Fibroblast of the conjunctiva (primary cell): ENCODE results near the gene NNMT.

Experiments
- DNase-seq: peaks from one replicate; pipeline ENCODE4 v3.0.0-alpha.2; 2010; ENCODE audit warnings: low read depth

NNMT gene

DNA sequence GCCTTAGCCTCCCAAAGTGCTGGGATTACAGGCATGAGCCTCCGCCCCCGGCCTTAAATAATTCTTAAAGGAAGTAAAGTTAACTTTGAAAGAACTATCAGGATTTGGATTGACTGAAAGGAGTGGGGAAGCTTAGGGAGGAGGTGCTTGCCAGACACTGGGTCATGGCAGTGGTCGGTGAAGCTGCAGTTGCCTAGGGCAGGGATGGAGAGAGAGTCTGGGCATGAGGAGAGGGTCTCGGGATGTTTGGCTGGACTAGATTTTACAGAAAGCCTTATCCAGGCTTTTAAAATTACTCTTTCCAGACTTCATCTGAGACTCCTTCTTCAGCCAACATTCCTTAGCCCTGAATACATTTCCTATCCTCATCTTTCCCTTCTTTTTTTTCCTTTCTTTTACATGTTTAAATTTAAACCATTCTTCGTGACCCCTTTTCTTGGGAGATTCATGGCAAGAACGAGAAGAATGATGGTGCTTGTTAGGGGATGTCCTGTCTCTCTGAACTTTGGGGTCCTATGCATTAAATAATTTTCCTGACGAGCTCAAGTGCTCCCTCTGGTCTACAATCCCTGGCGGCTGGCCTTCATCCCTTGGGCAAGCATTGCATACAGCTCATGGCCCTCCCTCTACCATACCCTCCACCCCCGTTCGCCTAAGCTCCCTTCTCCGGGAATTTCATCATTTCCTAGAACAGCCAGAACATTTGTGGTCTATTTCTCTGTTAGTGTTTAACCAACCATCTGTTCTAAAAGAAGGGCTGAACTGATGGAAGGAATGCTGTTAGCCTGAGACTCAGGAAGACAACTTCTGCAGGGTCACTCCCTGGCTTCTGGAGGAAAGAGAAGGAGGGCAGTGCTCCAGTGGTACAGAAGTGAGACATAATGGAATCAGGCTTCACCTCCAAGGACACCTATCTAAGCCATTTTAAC is at the start of gene NNMT:
TSS of gene NNMT (plus strand) at position 724 of the 929 bp plus-strand sequence. CDS start at position 882, 158 bp downstream.
- peak; percentile 96 for DNase-seq

DNA sequence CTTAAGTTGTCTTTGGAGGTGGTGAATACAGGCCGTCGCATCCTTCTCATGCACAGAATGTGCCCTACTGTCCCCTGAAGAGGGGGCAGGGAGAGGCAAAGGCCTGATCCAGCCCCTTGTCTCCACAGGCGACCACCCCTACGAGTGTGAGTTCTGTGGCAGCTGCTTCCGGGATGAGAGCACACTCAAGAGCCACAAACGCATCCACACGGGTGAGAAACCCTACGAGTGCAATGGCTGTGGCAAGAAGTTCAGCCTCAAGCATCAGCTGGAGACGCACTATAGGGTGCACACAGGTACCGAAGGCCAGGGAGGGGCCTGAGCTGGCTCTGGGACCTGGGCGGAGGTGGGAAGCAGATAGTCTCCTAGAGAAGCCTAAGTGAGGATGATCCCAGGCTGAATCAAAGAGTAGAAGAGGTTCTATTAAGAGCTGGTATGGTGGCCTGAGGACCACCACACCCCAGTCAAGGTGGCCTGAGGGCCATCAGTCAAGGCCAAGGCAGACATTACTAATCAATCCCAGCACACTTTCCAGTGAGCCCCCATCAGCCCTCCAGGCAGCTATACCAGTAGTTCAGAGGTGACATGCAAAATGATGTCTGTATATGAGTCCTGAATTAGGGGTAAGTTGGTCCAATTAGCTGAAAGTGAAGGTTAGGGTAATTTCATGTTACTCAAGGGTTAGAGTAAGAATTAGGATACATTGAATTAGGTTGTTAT is 49.0 kb upstream of the NNMT start:
- no peak for DNase-seq

DNA sequence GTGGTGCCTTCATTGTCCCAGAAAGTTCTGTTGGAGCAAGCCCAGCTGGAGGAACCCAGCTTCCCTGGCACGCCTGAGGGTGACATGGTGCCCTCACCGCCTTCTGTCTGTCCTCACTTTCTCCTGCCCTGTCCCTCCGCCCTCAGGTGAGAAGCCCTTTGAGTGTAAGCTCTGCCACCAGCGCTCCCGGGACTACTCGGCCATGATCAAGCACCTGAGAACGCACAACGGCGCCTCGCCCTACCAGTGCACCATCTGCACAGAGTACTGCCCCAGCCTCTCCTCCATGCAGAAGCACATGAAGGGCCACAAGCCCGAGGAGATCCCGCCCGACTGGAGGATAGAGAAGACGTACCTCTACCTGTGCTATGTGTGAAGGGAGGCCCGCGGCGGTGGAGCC is 46.0 kb upstream of the NNMT start:
- no peak for DNase-seq

DNA sequence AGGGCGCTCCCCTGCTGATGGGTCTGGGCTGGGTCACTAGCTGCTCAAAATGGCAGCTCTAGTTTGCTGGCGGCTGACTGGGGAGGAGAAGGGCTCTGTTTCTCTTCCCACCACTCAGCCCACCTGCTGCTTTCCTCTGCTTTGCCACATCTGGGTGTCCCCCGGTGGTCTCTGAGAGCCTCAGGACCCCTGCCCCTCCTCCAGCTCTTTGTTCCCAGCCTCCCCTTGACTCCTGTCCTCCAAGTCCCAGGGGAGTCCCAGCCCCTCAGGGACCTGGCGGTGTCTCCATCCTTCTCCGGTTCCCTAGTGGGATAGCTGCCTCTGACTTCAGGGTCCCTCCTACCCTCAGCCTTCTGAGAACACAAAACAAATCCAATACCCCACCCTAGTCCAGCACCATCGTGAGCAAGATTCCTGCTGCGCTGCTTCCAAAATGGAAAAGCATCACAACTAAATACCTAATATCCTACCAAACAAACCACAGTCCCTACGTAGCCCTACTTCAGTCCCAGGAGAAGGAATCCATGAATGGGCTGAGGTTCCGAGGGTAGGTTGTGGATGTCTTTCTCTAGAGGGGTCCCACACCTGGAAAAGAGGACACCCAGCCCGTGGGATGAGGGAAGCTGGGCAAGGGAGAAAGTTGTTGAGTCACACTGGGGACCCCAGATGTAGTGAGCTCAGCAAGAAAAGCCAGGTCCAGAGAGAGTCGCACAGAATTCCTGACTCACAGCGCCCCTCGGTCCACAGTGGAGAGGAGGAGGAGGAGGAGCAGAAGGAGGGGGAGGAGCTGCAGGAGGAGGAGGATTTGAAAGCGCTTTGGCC is 45.0 kb upstream of the NNMT start:
- DNase-seq, result no peak

DNA sequence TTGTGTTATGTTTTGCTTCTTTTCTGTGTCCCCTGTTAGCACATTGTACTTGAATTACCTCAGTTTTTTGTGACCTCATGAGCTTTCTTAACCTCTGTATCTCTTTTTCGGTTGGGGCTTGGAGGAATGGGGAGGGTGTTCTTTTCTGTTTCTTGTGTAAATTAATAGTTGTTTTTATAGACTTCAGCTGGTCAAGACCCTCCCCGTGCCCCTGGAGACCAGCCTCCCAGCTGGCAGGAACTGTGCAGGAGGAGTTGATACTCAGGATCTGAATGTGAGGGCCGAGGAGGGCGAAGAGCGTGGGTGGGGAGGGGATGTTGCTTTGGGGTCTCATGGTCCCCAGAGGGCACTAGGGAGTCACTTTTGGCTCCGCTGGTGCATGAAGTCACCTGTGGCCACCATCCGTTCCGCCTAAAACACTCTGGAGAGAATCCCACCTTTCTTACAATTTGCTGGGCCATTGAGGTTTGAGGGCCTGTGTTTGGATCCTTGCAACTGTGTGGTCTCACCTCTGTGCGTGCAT is 44.3 kb upstream of the NNMT start:
- peak; percentile 32 for DNase-seq

DNA sequence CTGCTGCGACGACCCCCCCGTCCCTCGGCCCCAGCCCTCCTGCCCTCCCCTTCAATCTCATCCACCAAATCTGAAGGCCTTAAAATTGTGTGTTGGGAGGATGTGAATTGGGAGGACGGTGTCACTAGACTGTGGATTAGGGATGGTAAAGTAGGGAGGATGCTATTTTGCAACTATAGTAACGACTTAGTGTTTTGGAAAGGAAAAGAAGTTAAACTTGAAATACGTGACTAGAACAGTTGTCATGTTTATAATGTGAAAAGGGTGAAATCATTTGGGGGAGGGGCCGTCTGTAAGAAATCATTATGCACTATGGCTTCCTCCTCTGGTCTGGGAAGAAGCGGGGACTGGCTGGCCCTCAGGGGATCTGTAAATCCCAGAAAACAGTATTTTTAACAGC is 43.4 kb upstream of the NNMT start:
- DNase-seq, result no peak

DNA sequence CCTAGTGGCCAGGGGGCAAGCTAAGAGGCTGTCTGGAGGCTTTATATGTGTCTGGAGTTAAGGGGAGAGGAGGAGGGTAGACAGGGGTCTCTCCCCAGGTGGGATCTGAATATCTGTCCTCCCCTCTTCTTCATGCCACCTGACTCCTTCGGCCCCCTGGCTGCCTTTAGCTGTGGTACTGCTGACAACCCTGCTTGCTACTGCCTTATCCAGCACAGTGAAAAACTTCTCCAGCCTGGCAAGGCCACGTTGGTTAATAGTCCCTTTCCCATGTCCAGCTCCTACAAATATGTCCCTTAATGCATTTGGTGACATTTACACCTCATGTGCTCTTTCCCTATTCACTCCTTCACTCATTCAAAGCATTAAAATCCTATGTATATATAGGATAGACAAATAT is 42.4 kb upstream of the NNMT start:
- DNase-seq, result no peak

DNA sequence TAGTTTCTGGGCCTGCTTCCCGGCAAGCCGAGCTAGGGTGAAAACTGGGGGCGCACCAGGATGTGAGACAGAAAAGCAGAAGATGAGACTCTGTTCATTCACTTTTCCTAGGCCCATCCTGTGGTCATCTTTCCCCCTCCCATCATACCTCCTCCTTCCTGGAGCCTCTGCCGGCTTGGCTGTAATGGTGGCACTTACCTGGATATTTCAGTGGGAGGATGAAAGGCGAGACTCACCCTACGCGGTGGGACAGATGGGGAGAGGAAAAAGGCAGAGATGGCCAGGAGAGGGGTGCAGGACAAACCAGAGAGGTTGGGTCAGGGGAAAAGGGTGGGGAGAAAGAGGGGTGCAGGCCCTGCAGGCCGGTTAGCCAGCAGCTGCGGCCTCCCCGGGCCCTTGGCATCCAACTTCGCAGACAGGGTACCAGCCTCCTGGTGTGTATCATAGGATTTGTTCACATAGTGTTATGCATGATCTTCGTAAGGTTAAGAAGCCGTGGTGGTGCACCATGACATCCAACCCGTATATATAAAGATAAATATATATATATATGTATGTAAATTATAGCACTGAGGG is 41.5 kb upstream of the NNMT start:
- DNase-seq, result no peak

DNA sequence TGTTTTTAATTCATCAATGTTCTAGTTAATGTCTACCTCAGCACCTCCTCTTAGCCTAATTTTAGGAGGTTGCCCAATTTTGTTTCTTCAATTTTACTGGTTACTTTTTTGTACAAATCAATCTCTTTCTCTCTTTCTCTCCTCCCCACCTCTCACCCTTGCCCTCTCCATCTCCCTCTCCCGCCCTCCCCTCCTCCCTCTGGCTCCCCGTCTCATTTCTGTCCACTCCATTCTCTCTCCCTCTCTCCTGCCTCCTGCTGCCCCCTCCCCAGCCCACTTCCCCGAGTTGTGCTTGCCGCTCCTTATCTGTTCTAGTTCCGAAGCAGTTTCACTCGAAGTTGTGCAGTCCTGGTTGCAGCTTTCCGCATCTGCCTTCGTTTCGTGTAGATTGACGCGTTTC is 40.9 kb upstream of the NNMT start:
- no peak for DNase-seq

DNA sequence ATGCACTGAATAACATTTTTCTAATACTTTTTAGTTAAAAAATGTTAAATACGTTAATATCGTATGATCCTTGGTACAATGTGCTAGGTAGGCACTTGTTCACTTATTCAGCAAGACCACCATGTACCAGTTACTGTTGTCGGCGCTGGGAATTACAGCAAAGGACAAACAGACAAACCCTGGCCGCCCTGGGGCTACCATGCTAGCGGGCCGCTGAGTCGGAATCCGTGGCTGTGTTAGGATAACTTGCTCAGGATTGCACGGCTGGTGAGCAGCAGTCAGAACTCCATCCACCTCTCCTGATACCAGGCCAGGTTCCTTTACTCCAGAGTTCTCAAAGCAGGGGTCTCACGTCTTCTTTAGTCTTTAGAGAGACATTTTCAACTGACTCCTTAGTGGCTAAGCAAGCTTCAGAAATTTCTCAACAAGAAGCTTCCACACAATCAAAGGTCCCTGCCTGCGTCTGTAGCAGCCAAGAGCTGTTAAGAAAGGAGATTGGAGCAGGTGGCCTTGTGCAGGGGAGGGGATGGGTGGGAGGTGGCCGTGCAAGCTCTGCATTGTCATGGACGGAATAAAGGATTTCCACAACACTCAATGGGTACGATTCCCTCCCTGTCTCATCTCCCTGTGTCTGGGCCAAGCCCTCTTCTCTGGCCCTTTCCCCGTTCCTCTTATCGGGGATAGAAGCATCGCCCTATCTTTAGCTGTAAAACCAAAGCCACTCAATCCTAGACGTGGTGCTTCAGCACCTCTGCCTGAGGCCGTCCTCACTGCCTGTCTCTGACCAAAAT is 39.8 kb upstream of the NNMT start:
- DNase-seq, result no peak

DNA sequence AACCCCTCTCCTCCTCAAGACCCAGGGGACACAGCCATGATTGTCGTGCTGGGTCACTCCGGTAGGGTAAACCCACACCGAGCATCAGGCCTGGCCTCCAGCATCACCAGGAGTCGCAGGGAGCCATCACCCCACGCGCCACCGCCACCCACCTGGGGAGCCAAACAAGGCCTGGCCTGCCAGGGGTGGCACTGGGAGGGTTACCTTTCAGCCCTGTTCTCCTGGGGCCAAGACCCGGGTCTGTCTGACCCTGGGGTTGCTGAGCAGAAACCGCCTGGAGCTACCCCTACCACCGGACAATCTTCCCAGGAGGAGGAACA is 39.3 kb upstream of the NNMT start:
- no peak for DNase-seq

DNA sequence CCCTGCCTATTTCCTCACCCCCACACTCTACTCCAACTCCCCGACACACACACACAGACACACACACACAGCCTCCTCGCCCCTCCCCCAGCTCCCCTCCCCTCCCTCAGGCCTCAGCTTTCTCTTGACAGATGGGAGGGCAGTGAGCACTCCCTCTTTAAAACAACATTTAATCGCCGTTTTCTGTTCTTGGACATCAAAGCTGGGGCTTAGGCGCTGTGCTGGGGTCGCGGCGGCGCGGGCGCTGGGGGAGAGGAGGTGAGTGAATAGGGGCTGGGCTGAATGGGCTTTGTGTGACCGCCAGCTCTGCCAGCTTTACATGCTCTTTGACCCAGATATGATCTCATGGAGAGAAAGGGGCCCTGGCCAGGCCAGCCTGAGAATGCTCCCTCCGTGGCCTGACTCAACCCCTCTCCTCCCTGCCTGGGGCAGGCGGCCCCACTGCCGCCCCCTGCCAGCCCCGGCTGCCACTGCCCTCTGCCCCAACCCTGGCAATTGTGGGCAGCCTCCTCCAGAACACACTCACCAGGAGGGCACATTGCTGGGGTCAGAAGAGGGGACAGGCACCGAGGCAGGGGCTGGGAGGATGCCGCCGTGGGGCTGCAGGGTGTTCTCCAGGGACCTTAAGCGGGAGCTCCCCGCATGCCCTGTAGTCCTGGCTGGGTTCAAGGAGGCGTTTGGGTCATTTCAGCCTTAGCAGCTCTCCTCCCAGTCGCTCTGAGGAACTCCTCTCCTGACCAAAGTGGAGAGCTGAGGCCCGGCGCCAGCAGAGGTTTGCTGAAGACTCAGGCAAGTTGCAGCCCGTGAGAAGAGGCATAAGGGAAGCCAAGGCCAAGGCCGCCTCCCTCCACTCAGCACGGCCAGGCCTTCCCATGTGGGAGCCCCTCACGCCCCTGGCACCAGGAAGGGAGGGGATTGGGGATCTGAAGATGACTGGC is 38.3 kb upstream of the NNMT start:
- peak; percentile 71 for DNase-seq

DNA sequence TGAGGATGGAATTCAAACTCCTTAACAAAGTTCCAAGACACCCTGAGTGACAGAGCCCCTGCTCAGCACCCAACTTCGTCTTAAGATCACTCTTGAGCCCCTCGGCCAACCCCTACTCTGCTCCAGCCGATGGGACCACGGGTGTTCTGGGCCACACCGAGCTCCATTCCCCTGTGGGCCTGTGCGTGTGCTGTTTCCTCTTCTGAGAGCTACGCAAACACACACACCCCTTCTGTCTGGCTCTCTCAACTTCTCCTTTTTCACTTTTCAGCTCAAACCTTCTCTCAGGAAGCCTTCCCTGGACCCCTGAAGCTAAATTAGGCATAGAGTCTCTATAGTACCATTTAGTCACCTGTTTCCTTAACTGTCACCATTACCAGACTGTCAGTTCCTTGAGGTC is 37.5 kb upstream of the NNMT start:
- DNase-seq, result no peak

DNA sequence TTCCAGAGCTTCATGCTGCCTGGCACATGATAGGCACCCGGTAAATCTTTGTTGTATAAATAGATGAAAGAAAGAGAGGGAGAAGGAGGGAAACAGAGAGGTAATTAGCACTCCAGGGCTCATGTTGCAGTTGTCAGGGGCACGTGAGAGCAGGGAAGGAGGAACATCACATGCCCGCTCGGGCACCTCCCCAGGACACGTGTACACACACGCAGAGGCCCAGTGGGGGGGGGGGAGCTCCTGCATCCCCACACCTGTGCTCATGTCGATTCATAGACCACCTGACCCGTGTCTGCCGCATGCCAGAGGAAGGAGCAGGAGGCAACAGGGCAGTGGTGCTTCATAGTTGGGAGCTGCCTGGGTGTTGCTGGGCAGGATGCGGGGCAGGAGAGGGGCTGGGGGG is 37.1 kb upstream of the NNMT start:
- no peak for DNase-seq

DNA sequence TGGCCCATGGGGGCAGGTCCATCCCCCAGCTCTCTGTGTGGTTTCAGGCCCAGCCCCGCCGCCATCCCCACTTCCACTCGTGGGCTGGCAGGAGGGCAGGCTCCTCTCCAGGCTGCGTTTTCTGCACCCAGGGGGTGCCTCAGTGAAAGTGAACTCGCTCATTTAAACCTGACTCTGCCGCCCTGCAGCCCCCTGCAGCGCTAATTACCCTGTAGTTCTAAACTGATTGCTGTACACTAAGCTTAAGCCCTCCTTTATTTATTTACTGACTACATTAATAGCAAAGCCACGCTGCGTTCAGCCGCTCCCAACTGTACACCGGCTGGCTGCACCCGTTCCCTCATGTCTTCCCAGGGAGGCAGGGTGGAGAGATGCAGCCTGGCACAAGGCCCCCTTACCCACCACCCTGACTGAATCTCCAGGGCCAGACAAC is 36.6 kb upstream of the NNMT start:
- no peak for DNase-seq

DNA sequence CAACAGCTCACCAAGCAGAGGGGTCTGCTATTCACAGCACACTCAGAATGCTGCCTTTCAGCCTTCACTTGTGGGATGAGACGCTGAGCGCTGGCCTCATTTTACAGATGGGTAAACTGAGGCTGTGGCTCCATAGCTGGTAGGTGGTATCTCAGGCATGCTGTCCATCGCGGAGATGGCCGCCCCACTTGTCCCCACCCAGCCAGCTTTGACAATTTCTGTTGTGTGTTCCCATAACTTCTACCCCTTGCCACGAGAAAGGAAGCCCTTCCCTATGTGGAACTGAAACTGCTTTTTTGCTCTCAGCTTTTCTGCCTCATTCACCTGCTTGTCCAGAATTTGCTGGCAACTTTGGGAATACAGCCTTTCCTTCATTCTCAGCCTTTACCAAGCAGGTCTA is 36.1 kb upstream of the NNMT start:
- DNase-seq, result no peak

DNA sequence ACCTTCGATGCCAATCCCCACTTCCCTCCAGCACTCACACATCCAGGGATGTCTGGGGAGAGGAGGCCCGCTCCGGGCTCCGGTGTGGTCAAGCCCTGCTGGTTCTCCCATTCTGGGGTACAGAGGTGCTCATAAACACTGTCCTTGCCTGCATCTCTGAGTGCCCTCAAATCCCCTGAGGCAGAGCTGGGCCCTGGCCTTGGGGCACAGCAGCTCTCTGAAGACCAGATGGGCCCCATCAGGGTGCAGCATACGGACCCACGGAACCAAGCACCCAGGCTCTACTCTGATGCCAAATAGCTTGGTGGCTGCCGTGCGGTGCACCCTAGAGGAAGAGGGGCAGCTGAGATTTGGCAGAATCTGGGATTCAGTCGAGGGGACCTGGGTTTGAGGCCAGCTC is 35.7 kb upstream of the NNMT start:
- DNase-seq, result no peak

DNA sequence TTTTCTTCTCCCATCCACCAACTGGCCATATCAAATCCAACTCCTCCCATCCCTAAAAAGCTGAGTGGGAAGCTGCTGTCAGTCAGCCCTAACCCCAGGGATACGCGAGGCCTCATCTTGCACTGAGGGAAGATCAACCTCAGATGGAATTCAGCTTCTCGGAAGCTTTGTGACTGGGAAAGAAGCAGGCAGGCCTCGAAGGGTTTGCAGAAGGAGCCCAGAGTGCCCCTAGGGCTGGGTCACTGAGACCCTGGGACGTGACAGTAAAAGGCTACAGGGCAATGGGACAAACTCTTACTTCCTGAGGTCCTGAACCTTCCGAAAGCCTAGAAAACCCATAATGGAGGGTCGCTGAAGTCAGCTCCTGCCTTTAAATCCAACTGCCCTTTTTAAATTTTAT is 34.4 kb upstream of the NNMT start:
- no peak for DNase-seq

DNA sequence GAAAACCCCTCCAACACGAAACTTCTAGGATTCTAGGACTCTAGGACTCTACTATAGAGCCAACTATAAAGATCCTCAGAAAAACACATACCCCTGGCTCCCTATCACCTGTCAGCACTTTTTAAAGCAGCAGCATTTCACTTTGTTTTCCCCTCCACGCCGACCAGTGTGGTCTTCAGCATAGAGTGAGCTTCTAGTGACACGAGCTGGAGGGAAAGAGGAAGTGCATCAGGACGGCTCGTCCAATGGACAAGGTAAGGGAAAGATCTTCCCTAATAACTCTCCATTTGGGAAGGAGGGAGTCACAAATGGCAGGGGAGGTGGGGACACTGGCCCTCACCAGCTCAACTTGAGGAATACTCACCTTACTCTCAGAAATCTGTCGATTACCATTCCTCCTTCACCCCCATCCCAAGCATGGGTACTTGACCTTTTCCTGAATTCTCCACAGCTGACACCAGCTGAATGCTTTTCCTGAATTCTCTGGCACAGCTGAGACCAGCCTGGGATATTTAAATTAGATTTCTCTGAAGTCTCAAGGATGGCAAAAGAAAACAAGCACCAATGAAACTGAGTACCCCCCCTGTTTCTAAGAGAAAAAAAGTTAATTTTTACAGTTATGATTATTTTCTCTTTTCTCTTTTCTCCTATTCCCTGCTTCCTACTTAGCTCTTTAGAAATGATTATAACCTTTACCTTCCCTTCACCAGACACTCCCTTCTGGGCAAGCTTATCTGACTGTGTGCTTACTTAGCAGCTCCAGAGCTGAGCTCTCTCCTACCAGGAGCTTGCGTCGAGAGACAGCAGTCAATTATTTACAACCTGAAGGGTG is 33.3 kb upstream of the NNMT start:
- peak; percentile 59 for DNase-seq
